A673 (cell line): Measurements from ENCODE around the gene DDX50.
"Not testable (repeated sequence)": the region's sequence is repeated elsewhere in the genome, so short reads cannot be mapped to it uniquely, and the experiment has no call there.

Experiments used
- CTCF ChIP-seq: fragments of 300-800, 200-600 bp; sonication (generic); conservative IDR thresholded peaks from 2 replicates; pipeline ENCODE4 v1.5.1; 2017; ENCODE audit warnings: low read depth, mild to moderate bottlenecking, antibody characterized with exemption, low read length, moderate library complexity, mixed read lengths
- EZH2 ChIP-seq: fragments of 200-600 bp; sonication (generic); IDR thresholded peaks from 2 replicates; pipeline ENCODE4 v1.6.1; 2017; ENCODE audit warnings: borderline replicate concordance, low read depth, mild to moderate bottlenecking, mixed read lengths, antibody characterized with exemption, low read length; ENCODE audit not compliant: poor library complexity, severe bottlenecking

DNA sequence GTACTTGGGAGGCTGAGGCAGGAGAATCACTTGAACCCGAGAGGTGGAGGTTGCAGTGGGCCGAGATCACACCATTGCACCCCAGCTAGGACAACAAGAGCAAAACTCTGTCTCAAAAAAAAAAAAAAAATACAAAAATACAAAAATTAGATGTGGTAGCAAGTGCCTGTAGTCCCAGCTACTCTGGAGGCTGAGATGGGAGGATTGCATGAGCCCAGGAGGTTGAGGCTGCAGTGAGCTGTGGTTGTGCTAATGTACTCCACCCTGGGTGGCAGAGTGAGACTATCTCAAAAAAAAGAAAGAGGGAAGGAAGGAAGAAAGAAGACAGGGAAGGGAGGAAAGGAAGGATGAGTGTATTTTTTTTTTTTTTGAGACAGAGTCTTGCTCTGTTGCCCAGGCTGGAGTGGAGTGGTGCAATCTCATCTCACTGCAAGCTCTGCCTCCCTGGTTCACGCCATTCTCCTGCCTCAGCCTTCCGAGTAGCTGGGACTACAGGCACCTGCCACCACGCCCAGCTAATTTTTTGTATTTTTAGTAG lies 74.9 kb downstream of the DDX50 start:
- not testable (repeated sequence) for TF ChIP-seq CTCF, EZH2
